Activated naive CD4-positive, alpha-beta T cell treated with anti-CD3 and anti-CD28 coated beads, Interleukin-2, amount 10 ng/mL, durations not matched to agents 7 days and 5 days (primary cell): Measurements from ENCODE around the gene OMP.

Experiments used
- CTCF ChIA-PET: fragments of 350-600 bp; sonication (Branson Sonifier 250); formaldehyde crosslinking; loops from one replicate; lab custom pipeline; 2021; ENCODE audit warnings: antibody characterized with exemption; lab: Charles Lee
- DNase-seq: peaks from one replicate; pipeline ENCODE4 v3.0.0-alpha.2; 2020
- H3K27ac Mint-ChIP-seq: one replicate; pipeline ENCODE4 v1.8.0; 2021; ENCODE audit warnings: mild to moderate bottlenecking, moderate library complexity, mixed read lengths
- H3K27me3 Mint-ChIP-seq: one replicate; pipeline ENCODE4 v1.8.0; 2021; ENCODE audit warnings: mild to moderate bottlenecking, mixed read lengths
- H3K36me3 Mint-ChIP-seq: one replicate; pipeline ENCODE4 v1.8.0; 2021; ENCODE audit warnings: mixed read lengths
- H3K4me1 Mint-ChIP-seq: one replicate; pipeline ENCODE4 v1.8.0; 2021; ENCODE audit warnings: mixed read lengths
- H3K4me3 Mint-ChIP-seq: one replicate; pipeline ENCODE4 v1.8.0; 2021; ENCODE audit warnings: mild to moderate bottlenecking, moderate library complexity, mixed read lengths
- H3K9me3 Mint-ChIP-seq: one replicate; pipeline ENCODE4 v1.8.0; 2021; ENCODE audit warnings: mixed read lengths

The OMP gene

GRCh38 chr11:77073328-77074001, 29.2 kb upstream of the OMP start:
- Mint-ChIP-seq H3K36me3 (no peaks in the 10 kb centered on the region), H3K9me3 (no peaks in the 10 kb centered on the region), H3K27me3 (peaks cover 41% of the 10 kb centered on the region), H3K4me3 (no peak overlapping the region), H3K27ac (no peak overlapping the region), H3K4me1 (peaks cover 18% of the 10 kb centered on the region)
- CTCF ChIA-PET, result interaction anchor here (1.3 to 2.1 kb wide), 2 partner anchors 18 to 26 kb away, joined by 4 to 5 read pairs; no protein-coding TSS in a partner anchor
- no peak for DNase-seq

GRCh38 chr11:77074205-77074604, 28.4 kb upstream of the OMP start:
- Mint-ChIP-seq H3K9me3 (no peaks in the 10 kb centered on the region), H3K27me3 (peaks cover 35% of the 10 kb centered on the region), H3K27ac (no peak overlapping the region), H3K4me3 (no peak overlapping the region), H3K4me1 (peaks cover 18% of the 10 kb centered on the region), H3K36me3 (no peaks in the 10 kb centered on the region)
- CTCF ChIA-PET, result interaction anchor here (1.0 to 2.1 kb wide), 2 partner anchors 17 kb away, joined by 3 to 5 read pairs; no protein-coding TSS in a partner anchor
- DNase-seq, result no peak

GRCh38 chr11:77074626-77075221, 27.9 kb upstream of the OMP start:
- DNase-seq, result no peak
- Mint-ChIP-seq H3K9me3 (no peaks in the 10 kb centered on the region), H3K27me3 (peaks cover 29% of the 10 kb centered on the region), H3K27ac (no peak overlapping the region), H3K4me1 (peaks cover 18% of the 10 kb centered on the region), H3K4me3 (no peak overlapping the region), H3K36me3 (no peaks in the 10 kb centered on the region)
- CTCF ChIA-PET, result interaction anchor here (1.0 kb wide), 1 partner anchor 16 kb away, joined by 3 read pairs; no protein-coding TSS in a partner anchor

GRCh38 chr11:77075425-77075905, 27.2 kb upstream of the OMP start:
- Mint-ChIP-seq H3K4me3 (no peak overlapping the region), H3K4me1 (peaks cover 18% of the 10 kb centered on the region), H3K27me3 (peaks cover 26% of the 10 kb centered on the region), H3K36me3 (no peaks in the 10 kb centered on the region), H3K9me3 (no peaks in the 10 kb centered on the region), H3K27ac (no peak overlapping the region)
- DNase-seq, result no peak
- CTCF ChIA-PET, result no interaction called here

GRCh38 chr11:77079666-77080065, 23.0 kb upstream of the OMP start:
- peaks cover 15% of the 10 kb centered on the region for H3K27me3 Mint-ChIP-seq
- CTCF ChIA-PET, result interaction anchor here (0.8 to 5.4 kb wide), 2 partner anchors 10 to 11 kb away, joined by 3 to 62 read pairs; no protein-coding TSS in a partner anchor
- peak overlapping the region; percentile 52 for H3K27ac Mint-ChIP-seq
- H3K4me3 Mint-ChIP-seq, result no peak overlapping the region
- H3K36me3 Mint-ChIP-seq, result no peaks in the 10 kb centered on the region
- H3K4me1 Mint-ChIP-seq, result peaks cover 26% of the 10 kb centered on the region
- DNase-seq, result no peak
- no peaks in the 10 kb centered on the region for H3K9me3 Mint-ChIP-seq

- CTCF ChIA-PET, result interaction anchor here (5.4 kb wide), 1 partner anchor 10 kb away, joined by 62 read pairs; no protein-coding TSS in a partner anchor
- no peaks in the 10 kb centered on the region for H3K9me3 Mint-ChIP-seq
- H3K27me3 Mint-ChIP-seq, result peaks cover 11% of the 10 kb centered on the region
- no peak overlapping the region for H3K4me3 Mint-ChIP-seq
- H3K27ac Mint-ChIP-seq, result no peak overlapping the region
- peaks cover 26% of the 10 kb centered on the region for H3K4me1 Mint-ChIP-seq
- no peak for DNase-seq
- no peaks in the 10 kb centered on the region for H3K36me3 Mint-ChIP-seq
Observed at GRCh38 chr11:77080643-77081210, 21.9 kb upstream of the OMP start.

GRCh38 chr11:77081381-77081851, 21.2 kb upstream of the OMP start:
- no peak for DNase-seq
- H3K4me1 Mint-ChIP-seq, result peaks cover 26% of the 10 kb centered on the region
- peaks cover 11% of the 10 kb centered on the region for H3K27me3 Mint-ChIP-seq
- H3K27ac Mint-ChIP-seq, result peak overlapping the region; percentile 51
- H3K36me3 Mint-ChIP-seq, result no peaks in the 10 kb centered on the region
- no peaks in the 10 kb centered on the region for H3K9me3 Mint-ChIP-seq
- CTCF ChIA-PET, result interaction anchor here (1.4 to 5.4 kb wide), 4 partner anchors 9 to 162 kb away, joined by 3 to 62 read pairs (median 8); no protein-coding TSS in a partner anchor
- H3K4me3 Mint-ChIP-seq, result no peak overlapping the region

- H3K36me3 Mint-ChIP-seq, result no peaks in the 10 kb centered on the region
- CTCF ChIA-PET, result interaction anchor here (0.6 to 5.4 kb wide), 6 partner anchors 9 to 162 kb away, joined by 3 to 62 read pairs (median 8); no protein-coding TSS in a partner anchor
Observed at GRCh38 chr11:77081976-77082836, 20.4 kb upstream of the OMP start.

GRCh38 chr11:77082838-77083565, 19.6 kb upstream of the OMP start:
- Mint-ChIP-seq H3K9me3 (no peaks in the 10 kb centered on the region), H3K4me3 (peak overlapping the region; percentile 71), H3K4me1 (peaks cover 26% of the 10 kb centered on the region)

More at GRCh38 chr11:77081976-77082836, 20.4 kb upstream of the OMP start:
- no peaks in the 10 kb centered on the region for H3K9me3 Mint-ChIP-seq
- DNase-seq, result peak; percentile 20
- peak overlapping the region; percentile 98 for H3K27ac Mint-ChIP-seq
- peaks cover 26% of the 10 kb centered on the region for H3K4me1 Mint-ChIP-seq
- H3K4me3 Mint-ChIP-seq, result peak overlapping the region; percentile 71
- peaks cover 11% of the 10 kb centered on the region for H3K27me3 Mint-ChIP-seq

GRCh38 chr11:77083566-77084245, 18.9 kb upstream of the OMP start:
- peaks cover 26% of the 10 kb centered on the region for H3K4me1 Mint-ChIP-seq
- H3K4me3 Mint-ChIP-seq, result no peak overlapping the region
- peak; percentile 7 for DNase-seq
- peak overlapping the region; percentile 98 for H3K27ac Mint-ChIP-seq
- CTCF ChIA-PET, result interaction anchor here (2.0 to 5.4 kb wide), 3 partner anchors 7 to 164 kb away, joined by 11 to 62 read pairs (median 14); no protein-coding TSS in a partner anchor
- H3K36me3 Mint-ChIP-seq, result no peaks in the 10 kb centered on the region
- H3K9me3 Mint-ChIP-seq, result no peaks in the 10 kb centered on the region
- H3K27me3 Mint-ChIP-seq, result peaks cover 5% of the 10 kb centered on the region

More at GRCh38 chr11:77082838-77083565, 19.6 kb upstream of the OMP start:
- peak overlapping the region; percentile 98 for H3K27ac Mint-ChIP-seq
- no peaks in the 10 kb centered on the region for H3K36me3 Mint-ChIP-seq
- CTCF ChIA-PET, result interaction anchor here (1.4 to 5.4 kb wide), 5 partner anchors 8 to 163 kb away, joined by 3 to 62 read pairs (median 11); no protein-coding TSS in a partner anchor
- peaks cover 10% of the 10 kb centered on the region for H3K27me3 Mint-ChIP-seq
- peak; percentile 81 for DNase-seq

- no peak for DNase-seq
- no peaks in the 10 kb centered on the region for H3K9me3 Mint-ChIP-seq
- CTCF ChIA-PET, result no interaction called here
- H3K36me3 Mint-ChIP-seq, result no peaks in the 10 kb centered on the region
- H3K4me3 Mint-ChIP-seq, result no peak overlapping the region
- peak overlapping the region; percentile 79 for H3K27ac Mint-ChIP-seq
- peaks cover 9% of the 10 kb centered on the region for H3K27me3 Mint-ChIP-seq
- H3K4me1 Mint-ChIP-seq, result peaks cover 26% of the 10 kb centered on the region
Observed at GRCh38 chr11:77084581-77085191, 18.0 kb upstream of the OMP start.

- CTCF ChIA-PET, result no interaction called here
- Mint-ChIP-seq H3K27me3 (peaks cover 4% of the 10 kb centered on the region), H3K36me3 (no peaks in the 10 kb centered on the region), H3K4me3 (no peak overlapping the region), H3K4me1 (peaks cover 26% of the 10 kb centered on the region), H3K27ac (no peak overlapping the region), H3K9me3 (no peaks in the 10 kb centered on the region)
- no peak for DNase-seq
Observed at GRCh38 chr11:77085652-77086051, 17.0 kb upstream of the OMP start.
